Kidney capillary endothelial cell (primary cell): Measurements from ENCODE around the gene PLA2G4F.
A peak's percentile ranks its signal among the peaks of the same experiment; 100 is the strongest.
"Not testable (repeated sequence)": the region's sequence is repeated elsewhere in the genome, so short reads cannot be mapped to it uniquely, and the experiment has no call there.

Experiments used
- DNase-seq: peaks from one replicate; pipeline ENCODE4 v3.0.0-alpha.2; 2018; ENCODE audit warnings: low spot score

Gene PLA2G4F

GRCh38 chr15:42100021-42100800 lies 56.2 kb downstream of the PLA2G4F start:
- DNase-seq = peak; percentile 71

GRCh38 chr15:42097018-42097417 lies 59.4 kb downstream of the PLA2G4F start:
- no peak for DNase-seq

DNA sequence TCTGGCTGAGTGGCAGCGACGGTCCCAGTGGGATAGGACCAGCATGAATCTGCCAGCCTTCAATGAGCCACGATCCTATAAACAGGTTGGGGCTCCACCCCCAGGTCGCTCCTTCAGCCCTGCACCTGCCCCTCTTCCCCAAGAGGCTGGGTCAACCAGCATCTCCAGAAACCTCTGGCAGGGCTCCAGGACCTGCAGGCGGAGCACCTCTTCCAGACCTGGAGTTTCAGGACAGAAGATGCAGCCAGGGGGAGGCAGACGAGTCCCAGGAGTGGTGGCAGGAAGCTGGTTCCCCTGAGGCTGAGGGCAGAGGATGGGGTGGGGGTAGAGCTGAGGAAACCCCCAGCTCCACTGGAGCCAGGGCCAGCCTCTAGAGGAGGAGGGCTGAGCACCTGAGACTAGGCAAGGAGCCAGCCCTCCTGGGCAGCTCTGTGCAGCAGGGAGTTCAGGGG lies 61.9 kb downstream of the PLA2G4F start, which contains the start of gene PLA2G4D:
TSS of gene PLA2G4D (minus strand) at position 51 of the 452 bp plus-strand sequence. CDS start 103 bp downstream, outside the sequence.
- no peak for DNase-seq

DNA sequence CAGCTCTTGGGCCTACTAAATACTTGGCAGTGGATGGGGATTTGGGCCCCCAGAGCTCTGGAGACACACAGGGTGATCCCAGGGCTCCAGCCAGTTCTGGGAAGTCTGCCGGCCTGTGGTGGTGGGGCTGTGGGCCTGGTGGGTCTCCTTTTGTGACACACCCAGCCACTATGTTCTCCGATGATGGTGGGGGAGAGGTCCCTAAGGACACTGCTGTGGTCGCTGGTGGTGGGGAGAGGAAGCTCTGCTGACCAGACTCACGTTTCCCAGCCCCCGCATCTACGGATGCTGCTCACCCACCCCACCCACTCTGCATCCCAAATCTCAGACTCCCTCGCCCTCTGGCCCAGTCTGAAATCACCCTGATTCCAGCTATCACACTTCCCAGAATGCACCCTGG lies 62.5 kb downstream of the PLA2G4F start:
- DNase-seq = no peak

GRCh38 chr15:42092398-42093318 lies 63.8 kb downstream of the PLA2G4F start:
- DNase-seq = no peak

- DNase-seq = not testable (repeated sequence)
These were observed 64.6 kb downstream of the PLA2G4F start for GRCh38 chr15:42091753-42092397.

DNA sequence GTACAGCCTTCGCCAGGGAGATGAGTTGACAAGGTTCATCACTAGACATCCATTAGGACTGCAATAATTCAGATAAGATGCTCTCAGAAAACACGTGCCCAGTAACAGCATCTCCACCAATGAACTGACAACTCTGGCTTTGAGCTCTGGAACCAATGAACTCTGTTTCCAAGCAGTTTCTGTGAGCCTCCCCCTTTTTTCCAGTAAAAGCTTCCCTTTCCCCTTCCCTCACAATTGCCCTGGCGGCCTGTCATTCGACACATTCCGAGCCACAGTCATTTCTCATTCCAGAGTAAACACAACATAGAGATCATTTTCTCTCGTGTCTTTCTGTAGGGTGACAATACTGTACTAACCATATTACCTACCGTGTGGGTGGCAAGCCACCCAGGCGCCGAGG lies 65.7 kb downstream of the PLA2G4F start:
- no peak for DNase-seq

DNA sequence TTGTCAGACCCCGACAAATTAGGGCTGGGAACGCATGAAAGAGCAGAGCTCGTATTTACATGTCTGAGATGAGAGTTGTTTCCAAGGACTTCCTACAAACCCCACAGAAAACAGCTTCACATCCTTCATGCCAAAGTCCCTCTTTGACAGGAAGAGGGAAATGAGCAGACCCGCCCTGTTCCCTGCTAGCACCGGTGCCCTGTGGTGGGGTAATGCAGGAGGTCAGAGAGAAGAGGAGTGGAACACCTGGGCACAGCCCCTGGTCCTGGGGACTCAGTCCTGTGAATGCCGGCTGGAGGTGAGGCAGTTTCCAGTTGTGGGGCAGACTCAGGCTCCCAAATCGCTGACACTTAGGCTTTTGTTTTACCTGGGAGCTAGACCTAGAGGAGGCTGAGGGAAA lies 66.1 kb downstream of the PLA2G4F start:
- no peak for DNase-seq

GRCh38 chr15:42089942-42090341 lies 66.5 kb downstream of the PLA2G4F start:
- DNase-seq = no peak
